ENCODE measurements around the gene CCDC3.

- TF ChIP-seq POLR2AphosphoS5 (IDR thresholded peaks at IDR 0.05; ENCODE audit: low read depth, low read length) = no peak
- no peak for TF ChIP-seq REST (IDR thresholded peaks at IDR 0.05; ENCODE audit: insufficient read depth in 1 of 2, low read depth in 2 of 2, low read length in 2 of 2)
- no peak for TF ChIP-seq TAF1 (IDR thresholded peaks at IDR 0.05; ENCODE audit: borderline replicate concordance, insufficient read depth, low read length)
Observed at GRCh38 chr10:12946372-12946771, 55.1 kb downstream of the CCDC3 start.

All from PFSK-1 (cell line).